ENCODE results near the gene RBSN. TPM values are rescaled to one million over a fixed set of nuclear protein-coding genes. Genes with fewer than 3 reads are reported as not detected.

The RBSN gene
- total and polyA plus RNA-seq, 2 experiments from 2014 or later = 10.6 to 26.5 TPM

- Histone ChIP-seq H3K27me3 (ENCODE audit: insufficient read depth) (no peaks in the 10 kb centered on the region), H3K4me3 (no peak overlapping the region), H3F3A (replicated peaks; ENCODE audit: low read depth) (no peaks in the 10 kb centered on the region), H3K4me2 (no peak overlapping the region), H3K27ac (ENCODE audit: low read depth) (no peak overlapping the region), H3K9me2 (ENCODE audit: insufficient read depth) (no peaks in the 10 kb centered on the region), H3K4me1 (ENCODE audit: insufficient read depth) (no peaks in the 10 kb centered on the region), H3K79me2 (replicated peaks; ENCODE audit: insufficient read depth) (no peaks in the 10 kb centered on the region), H3K36me3 (ENCODE audit: insufficient read depth) (peaks cover 16% of the 10 kb centered on the region), H2AFZ (no peak overlapping the region), H4K20me1 (replicated peaks; ENCODE audit: insufficient read depth) (peaks cover 3% of the 10 kb centered on the region; the same call in 1 of the 2 replicates)
- H3K9me3 Mint-ChIP-seq = no peaks in the 10 kb centered on the region
- H3K27me3 Mint-ChIP-seq (ENCODE audit: insufficient read depth, low read depth, poor library complexity) = peaks cover 2% of the 10 kb centered on the region
- DNase-seq (ENCODE audit: low spot score) (no peak), ATAC-seq (no peak)
- H3K36me3 Mint-ChIP-seq (ENCODE audit: low read depth) = peaks cover 33% of the 10 kb centered on the region
- no peaks in the 10 kb centered on the region for H3K4me1 Mint-ChIP-seq
- H3K27ac Mint-ChIP-seq = no peak overlapping the region
- H3K4me3 Mint-ChIP-seq = no peak overlapping the region
- TF ChIP-seq ZNF462 (CRISPR knock-in tag; IDR thresholded peaks at IDR 0.05) = no peak
- peak in 1 of 2 experiments; percentile 25; a peak in 2 of 4 replicates for TF ChIP-seq CTCF (conservative IDR thresholded peaks at IDR 0.05; ENCODE audit: low read depth in 2 of 2)
Observed at GRCh38 chr3:15074500-15074899, 24.4 kb downstream of the RBSN start.

GRCh38 chr3:15071699-15072098 is 27.2 kb downstream of the RBSN start:
- H3K36me3 Mint-ChIP-seq (ENCODE audit: low read depth) = peaks cover 18% of the 10 kb centered on the region
- no peak overlapping the region for H3K4me3 Mint-ChIP-seq
- H2AFZ ChIP-seq = no peak overlapping the region
- H3K4me1 Mint-ChIP-seq = no peaks in the 10 kb centered on the region
- H3K27me3 Mint-ChIP-seq (ENCODE audit: insufficient read depth, low read depth, poor library complexity) = peaks cover 9% of the 10 kb centered on the region
- no peak overlapping the region for H3K27ac ChIP-seq (ENCODE audit: low read depth)
- H3K27ac Mint-ChIP-seq = no peak overlapping the region
- H3K4me1 ChIP-seq (ENCODE audit: insufficient read depth) = no peaks in the 10 kb centered on the region
- no peaks in the 10 kb centered on the region for H3K79me2 ChIP-seq (replicated peaks; ENCODE audit: insufficient read depth)
- ATAC-seq (no peak), DNase-seq (ENCODE audit: low spot score) (no peak)
- no peak overlapping the region for H3K4me3 ChIP-seq
- 0 out of 2 replicates have a peak, but pooled peaks cover 3% of the 10 kb centered on the region for H4K20me1 ChIP-seq (replicated peaks; ENCODE audit: insufficient read depth)
- H3K9me2 ChIP-seq (ENCODE audit: insufficient read depth) = no peaks in the 10 kb centered on the region
- no peaks in the 10 kb centered on the region for H3F3A ChIP-seq (replicated peaks; ENCODE audit: low read depth)
- no peak overlapping the region for H3K4me2 ChIP-seq
- H3K9me3 Mint-ChIP-seq = no peaks in the 10 kb centered on the region
- peaks cover 8% of the 10 kb centered on the region for H3K36me3 ChIP-seq (ENCODE audit: insufficient read depth)
- no peaks in the 10 kb centered on the region for H3K27me3 ChIP-seq (ENCODE audit: insufficient read depth)
- TF ChIP-seq CTCF (conservative IDR thresholded peaks at IDR 0.05; ENCODE audit: low read depth in 2 of 2) (no peak), EZH2 (IDR thresholded peaks at IDR 0.05; ENCODE audit: low read depth, unreplicated experiment) (no peak), ZNF331 (CRISPR knock-in tag; IDR thresholded peaks at IDR 0.05; ENCODE audit: low read depth) (no peak), STAT1 (IDR thresholded peaks at IDR 0.05; ENCODE audit: unreplicated experiment) (no peak), JUNB (IDR thresholded peaks at IDR 0.05; ENCODE audit: unreplicated experiment) (no peak), ZNF114 (CRISPR knock-in tag; IDR thresholded peaks at IDR 0.05) (no peak), ETS1 (IDR thresholded peaks at IDR 0.05) (no peak), NANOG (IDR thresholded peaks at IDR 0.05; ENCODE audit: borderline replicate concordance) (no peak), EZH2phosphoT487 (IDR thresholded peaks at IDR 0.05; ENCODE audit: unreplicated experiment) (no peak)

Measured in GM23338 (cell line).